RCC 7860 (cell line): ENCODE measurements around the gene CDKL5.

Experiments used
- DNase-seq: peaks from one replicate; pipeline ENCODE4 v3.0.0-alpha.2; 2015; ENCODE audit warnings: low spot score
- FAIRE-seq: peaks from 2 replicates; lab custom pipeline; 2012; peaks lifted over from hg19 to GRCh38; lab: Jason Lieb, UNC

The CDKL5 gene

GRCh38 chrX:18687856-18688495, 262.6 kb downstream of the CDKL5 start:
- FAIRE-seq (no peak), DNase-seq (no peak)

GRCh38 chrX:18691431-18691830, 266.0 kb downstream of the CDKL5 start:
- no peak for FAIRE-seq
- DNase-seq = no peak

- no peak for FAIRE-seq
- DNase-seq = no peak
These were observed 267.1 kb downstream of the CDKL5 start for GRCh38 chrX:18692541-18692940.

DNA sequence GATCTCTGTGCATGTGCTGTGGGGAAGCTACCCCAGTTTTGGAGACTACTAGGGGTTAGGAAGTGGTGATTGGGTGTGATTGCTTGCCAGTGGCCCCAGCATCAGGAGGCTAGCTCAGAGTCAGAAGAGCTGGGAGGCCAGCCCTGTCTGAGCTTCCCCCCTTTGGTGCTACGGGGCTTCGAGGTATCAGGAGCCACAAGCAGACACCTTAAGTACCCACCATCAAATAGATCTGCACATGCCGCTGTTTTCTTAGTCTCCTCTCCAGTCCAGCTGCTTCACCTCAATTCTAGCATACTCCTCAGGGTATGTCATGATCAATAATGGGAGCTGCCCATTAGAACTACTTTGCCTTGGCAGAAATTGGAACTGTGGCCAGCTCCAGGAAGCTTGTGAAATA, 271.2 kb downstream of the CDKL5 start:
- FAIRE-seq = no peak
- no peak for DNase-seq

GRCh38 chrX:18698737-18699650, 273.6 kb downstream of the CDKL5 start:
- FAIRE-seq = no peak
- DNase-seq = no peak

GRCh38 chrX:18701621-18702361, 276.4 kb downstream of the CDKL5 start:
- FAIRE-seq (no peak), DNase-seq (peak; percentile 10)

DNA sequence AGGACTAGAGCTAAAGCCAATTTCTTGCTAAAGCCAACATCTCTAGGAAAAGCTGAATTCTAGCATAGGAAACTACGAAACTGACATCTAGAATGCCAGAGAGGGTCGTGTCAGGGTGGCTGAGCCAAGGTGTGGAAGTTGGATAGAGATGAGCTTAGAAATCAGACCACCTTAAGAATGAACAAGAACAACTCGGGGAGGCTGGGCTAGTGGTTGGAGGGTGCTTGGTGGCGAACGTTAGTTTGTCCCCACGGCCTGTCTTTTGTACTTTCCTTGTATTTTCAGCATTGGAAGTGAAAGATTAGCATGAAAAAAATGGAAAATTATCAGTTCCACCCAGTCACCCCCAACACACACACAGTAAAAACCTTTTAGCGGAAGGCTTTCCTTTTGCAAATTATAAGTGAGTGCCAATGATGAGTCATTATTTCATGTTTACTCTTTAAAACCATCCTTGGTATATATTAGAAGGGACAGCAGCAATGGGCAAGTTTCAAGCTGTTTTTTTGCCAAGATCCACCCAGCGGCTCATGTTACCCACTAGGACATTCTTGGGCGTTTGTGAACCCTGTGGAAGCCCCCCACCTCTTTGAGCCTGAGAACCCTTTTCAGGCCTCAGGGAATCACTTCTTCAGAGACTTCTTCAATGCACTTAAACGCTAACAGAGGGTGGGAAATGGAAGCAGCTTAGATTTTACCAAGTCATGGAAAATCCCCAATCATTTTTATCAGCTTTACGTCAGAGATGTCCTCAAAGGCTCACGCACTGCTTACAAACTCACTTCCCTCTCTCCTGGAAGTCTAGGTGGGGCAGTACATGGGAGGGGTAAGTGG, 277.2 kb downstream of the CDKL5 start:
- FAIRE-seq (no peak), DNase-seq (no peak)
